GM15510 (cell line): ENCODE data around the gene MTX1.

Experiments used
- POLR2A ChIP-seq: IDR thresholded peaks from 3 replicates; pipeline ENCODE4 v1.6.1; 2011; ENCODE audit warnings: borderline replicate concordance; ENCODE audit not compliant: insufficient read length; ENCODE audit errors: extremely low read depth

MTX1 gene

GRCh38 chr1:155261852-155262673, 53.6 kb downstream of the MTX1 start, which contains the start of gene SCAMP3:
Gene SCAMP3, minus strand, starts transcription at chr1:155262360. Its CDS starts 209 bp downstream, at chr1:155262151.
- TF ChIP-seq POLR2A, result peak; percentile 92

DNA sequence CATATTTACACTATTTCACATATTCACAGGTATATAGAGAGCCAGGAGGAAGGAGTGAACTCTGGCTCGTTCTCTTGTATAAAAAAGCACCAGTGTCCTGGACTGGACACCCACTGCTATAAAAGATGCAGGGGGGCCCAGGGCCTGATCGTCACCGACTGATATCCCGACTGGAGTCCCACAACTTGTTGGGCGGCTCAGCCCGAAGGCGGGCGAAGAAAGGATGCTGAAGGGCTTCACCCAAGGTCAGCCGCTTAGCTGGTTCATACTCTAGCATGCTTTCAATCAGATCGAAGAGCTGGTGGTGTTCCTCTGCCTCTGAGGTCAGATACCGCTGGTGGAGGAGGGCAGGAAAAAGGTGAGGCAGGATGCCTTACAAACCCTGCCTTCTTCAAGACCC, 54.6 kb downstream of the MTX1 start:
- TF ChIP-seq POLR2A, result no peak
